ENCODE measurements around the gene ZNF836. TPM values are rescaled to one million over a fixed set of nuclear protein-coding genes. Genes with fewer than 3 reads are reported as not detected.
A peak's percentile ranks its signal among the peaks of the same experiment; 100 is the strongest.

The ZNF836 gene
- 0.83 and 4.5 TPM in 2 replicates for polyA plus RNA-seq (2014; cell fraction: cytosol; rRNA removed)
- polyA plus RNA-seq (2014; cell fraction: nucleus; rRNA removed): 5.5 and 7.4 TPM in 2 replicates

- DNase-seq (ENCODE audit: low spot score): peak; percentile 54
Measured at GRCh38 chr19:52171321-52172169, at the start of gene ZNF836. Gene ZNF836 (minus strand): TSS chr19:52171621. CDS start chr19:52168072, 3,549 bp downstream.

GRCh38 chr19:52221031-52221430 lies 49.6 kb upstream of the ZNF836 start:
- DNase-seq (ENCODE audit: low spot score): no peak

GRCh38 chr19:52219611-52220010 lies 48.2 kb upstream of the ZNF836 start:
- no peak for DNase-seq (ENCODE audit: low spot score)

DNA sequence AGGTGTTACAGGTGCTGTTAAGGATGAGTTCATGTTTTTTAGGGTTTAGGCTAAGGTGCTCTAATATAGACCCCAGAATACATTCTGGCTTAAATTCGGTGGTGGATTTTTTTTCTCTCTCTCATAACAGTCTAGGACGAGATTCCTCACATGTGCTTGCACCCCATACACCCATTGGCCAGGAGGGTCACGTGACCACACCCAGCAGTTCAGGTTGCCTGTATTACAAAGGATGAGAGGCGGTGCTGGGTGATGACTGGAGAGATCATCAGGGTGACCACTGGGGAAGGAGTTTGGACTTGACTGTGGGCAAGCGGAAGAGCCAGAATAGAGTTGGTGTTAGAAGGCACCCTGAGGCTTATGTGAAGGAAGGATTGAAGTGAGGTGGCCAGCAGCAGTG lies 46.2 kb upstream of the ZNF836 start:
- no peak for DNase-seq (ENCODE audit: low spot score)

DNA sequence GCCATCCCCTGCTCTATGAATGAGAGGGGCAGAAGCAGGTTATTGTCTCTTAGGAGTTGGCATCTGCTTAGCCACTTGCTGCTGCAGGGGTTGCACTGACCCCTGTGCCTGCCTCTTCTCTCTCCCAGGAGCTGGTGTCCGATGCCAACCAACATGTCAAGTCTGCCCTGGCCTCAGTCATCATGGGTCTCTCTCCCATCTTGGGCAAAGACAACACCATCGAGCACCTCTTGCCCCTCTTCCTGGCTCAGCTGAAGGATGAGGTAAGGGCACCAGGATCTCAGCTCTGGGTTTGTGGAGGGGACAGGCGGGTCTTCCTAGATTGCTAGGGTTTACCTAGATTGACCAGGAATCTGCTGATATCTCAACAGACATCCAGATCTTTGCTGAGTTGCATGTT lies 45.0 kb upstream of the ZNF836 start:
- DNase-seq (ENCODE audit: low spot score): no peak

DNA sequence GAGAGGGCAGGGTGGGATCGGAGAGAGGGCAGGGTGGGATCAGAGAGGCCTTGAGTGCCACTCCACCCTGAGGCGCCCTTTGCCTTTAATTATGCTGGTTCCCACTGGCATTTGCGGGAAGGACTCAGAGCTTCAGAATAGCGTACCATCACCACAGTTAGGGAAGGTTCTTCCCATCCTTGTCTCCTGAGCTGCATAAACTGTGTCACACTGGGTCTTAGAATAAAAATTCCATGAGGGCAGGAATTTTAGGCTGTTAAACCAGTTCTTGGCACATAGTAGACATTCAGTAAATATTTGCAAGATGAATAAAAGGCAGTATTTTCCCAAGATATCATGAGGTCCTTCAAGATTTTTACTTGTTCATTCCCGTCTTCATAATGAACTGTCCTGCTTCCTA lies 42.8 kb upstream of the ZNF836 start:
- no peak for DNase-seq (ENCODE audit: low spot score)

GRCh38 chr19:52212572-52213255 lies 41.3 kb upstream of the ZNF836 start:
- DNase-seq (ENCODE audit: low spot score): no peak

DNA sequence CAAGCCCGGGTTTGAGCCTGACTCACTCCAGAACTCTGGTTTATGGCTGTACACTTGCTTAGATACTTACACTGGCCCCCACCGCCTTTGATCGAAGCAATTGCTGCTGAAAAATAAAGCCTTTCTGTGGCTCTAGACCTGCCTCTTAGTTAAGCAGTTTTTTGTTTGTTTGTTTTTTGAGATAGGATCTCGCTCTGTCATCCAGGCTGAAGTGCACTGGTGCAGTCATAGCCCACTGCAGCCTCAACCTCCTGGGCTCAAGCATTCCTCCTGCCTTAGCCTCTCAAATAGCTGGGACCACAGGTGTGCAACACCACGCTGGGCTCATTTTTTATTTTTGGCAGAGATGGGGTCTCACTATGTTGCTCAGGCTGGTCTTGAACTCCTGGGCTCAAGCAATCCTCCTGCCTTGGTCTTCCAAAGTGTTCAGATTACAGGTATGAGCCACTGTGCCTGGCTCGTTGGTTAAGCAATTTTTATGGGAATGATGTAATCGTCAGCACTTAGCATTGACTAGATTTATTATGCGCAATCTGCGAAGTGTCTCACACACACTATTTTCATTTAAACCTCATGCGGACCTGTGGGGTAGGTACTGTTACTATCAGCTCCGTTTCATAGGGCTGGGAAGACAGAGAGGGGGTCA lies 40.6 kb upstream of the ZNF836 start:
- no peak for DNase-seq (ENCODE audit: low spot score)

DNA sequence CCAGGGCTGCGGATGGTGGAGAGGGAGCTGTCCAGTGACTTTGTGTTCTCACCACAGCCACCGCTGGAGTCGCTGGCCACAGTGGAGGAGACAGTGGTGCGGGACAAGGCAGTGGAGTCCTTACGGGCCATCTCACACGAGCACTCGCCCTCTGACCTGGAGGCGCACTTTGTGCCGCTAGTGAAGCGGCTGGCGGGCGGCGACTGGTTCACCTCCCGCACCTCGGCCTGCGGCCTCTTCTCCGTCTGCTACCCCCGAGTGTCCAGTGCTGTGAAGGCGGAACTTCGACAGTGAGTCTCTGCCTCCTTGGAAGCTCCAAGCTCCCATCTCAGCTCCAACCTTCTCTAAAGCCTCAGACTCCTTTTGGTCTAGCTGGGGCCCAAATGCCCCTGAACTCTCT lies 39.8 kb upstream of the ZNF836 start:
- no peak for DNase-seq (ENCODE audit: low spot score)

DNA sequence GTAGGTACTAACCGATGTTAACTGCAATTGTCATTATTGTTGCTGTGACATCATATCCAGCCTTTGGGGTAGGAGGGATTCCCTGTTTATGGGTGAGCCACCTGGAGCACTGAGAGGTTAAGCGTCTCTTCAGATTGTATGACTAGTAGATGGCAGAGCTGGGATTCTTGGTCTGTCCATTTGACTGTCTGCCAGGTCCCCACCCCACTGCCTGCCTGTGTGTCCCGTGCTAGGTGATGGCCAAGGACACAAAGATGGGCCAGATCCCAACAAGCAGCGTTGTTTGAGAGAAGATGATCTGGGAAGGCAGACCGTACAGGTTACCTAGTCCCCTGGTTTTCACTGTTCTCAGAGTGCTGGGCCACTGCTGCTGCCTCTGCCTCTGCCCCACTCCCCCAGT lies 35.1 kb upstream of the ZNF836 start:
- no peak for DNase-seq (ENCODE audit: low spot score)

DNA sequence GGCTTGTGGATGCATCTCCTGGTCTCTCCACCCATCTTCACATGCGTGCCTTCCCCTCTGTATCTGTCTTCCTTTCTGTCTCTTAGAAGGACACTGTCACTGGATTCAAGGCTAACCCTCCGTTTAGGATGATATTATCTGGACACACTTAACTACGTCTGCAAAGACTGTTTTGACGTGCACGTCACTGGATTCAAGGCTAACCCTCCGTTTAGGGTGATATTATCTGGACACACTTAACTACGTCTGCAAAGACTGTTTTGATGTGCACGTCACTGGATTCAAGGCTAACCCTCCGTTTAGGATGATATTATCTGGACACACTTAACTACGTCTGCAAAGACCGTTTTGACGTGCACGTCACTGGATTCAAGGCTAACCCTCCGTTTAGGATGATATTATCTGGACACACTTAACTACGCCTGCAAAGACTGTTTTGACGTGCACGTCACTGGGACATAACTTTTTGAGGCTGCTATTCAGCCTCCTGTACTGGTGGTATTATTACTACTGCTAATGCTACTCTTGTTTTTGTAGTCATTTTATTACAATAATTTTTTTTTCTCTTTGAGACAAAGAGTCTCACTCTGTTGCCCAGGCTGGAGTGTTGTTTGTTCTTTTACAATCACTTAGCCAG lies 29.5 kb upstream of the ZNF836 start:
- DNase-seq (ENCODE audit: low spot score): peak; percentile 40

- no peak for DNase-seq (ENCODE audit: low spot score)
Measured at GRCh38 chr19:52200044-52200443, 28.6 kb upstream of the ZNF836 start.

DNA sequence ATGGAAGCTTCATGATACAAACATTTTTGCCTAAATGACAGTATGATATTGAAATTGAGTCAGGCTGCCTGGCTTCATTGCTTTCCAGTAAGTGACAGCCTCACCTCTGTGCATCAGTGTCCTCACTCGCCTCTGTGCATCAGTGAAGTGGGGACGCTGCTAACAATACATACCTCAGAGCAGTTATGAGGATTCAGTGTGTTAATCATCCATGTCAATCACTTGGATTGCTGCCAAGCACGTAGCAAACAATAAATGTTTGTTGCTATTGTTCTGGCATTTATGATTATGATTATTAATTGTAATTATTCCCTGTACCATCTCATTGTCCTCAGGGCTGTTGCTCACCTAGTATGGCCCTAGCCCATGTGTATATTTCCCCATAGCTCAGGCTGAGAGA lies 27.3 kb upstream of the ZNF836 start:
- no peak for DNase-seq (ENCODE audit: low spot score)

DNA sequence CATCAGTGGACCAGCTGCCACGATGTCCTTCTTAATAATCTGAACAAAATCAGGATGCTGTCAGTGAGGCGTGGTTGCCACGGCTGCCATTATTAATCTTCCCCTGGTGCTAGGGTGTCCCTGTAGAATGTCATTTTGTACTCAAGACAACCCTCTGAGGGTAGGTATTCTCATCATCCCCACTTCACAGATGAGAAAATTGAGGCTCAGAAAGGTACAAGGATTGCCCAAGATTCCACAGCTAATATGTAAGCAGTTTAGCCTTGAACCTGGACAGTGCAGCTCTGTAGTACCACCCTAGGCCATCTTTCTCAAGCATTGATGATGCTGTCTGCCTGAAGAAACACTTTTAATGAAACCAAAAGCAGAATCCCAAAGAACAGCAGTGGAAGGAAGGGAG lies 26.5 kb upstream of the ZNF836 start:
- no peak for DNase-seq (ENCODE audit: low spot score)

DNA sequence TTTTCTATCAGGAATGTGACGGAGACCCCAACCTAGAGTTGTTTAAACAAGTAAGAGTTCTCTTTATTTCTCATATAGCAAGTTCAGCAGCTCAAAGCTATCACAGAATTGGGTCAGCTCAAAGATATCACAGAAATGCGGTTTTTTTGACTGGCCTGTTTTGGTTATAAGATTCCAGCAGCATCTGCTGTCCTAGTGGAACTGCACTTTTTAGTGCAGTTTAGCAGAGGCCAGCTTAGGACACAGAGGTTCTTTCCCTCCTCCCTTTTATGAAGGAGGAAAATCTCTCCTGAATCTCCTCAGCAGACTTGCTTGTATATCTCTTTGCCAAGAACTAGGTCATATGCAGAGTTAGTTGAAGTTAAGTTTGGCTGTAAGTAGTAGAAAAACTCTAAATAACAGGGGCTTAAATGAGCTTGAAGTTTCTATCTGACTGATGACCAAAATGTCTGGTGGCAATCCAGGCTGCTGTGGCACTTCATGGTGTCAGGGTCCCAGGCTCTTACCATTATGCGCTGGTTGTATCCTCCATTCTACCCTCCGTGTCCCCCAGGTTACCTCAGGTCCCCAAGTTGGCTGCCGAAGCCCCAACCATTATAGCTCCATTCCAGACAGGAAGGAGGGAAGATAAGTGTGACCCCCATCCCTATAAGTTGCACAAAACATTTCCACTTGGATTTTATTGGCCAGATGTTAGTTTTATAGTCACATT lies 25.0 kb upstream of the ZNF836 start:
- no peak for DNase-seq (ENCODE audit: low spot score)

GRCh38 chr19:52191951-52192350 lies 20.5 kb upstream of the ZNF836 start:
- DNase-seq (ENCODE audit: low spot score): no peak

DNA sequence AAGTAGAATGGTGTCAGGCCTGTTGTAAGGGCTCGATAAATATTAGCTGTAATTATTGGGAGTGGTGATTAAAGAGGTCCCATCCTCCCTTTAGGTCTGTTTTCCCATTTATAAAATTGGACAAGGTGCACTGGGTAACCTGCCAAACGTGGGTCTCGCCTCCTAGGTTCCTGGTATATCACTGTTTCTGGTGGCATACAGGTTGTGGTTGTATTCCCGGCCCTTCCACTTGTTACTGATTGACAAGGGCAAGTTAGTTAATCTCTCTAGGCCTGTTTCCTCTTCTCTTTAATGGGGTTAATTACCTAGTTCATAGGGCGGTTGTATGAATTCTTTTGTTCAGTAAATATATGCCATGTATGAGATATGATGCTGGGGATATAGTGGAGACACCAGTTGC lies 20.0 kb upstream of the ZNF836 start:
- DNase-seq (ENCODE audit: low spot score): no peak

DNA sequence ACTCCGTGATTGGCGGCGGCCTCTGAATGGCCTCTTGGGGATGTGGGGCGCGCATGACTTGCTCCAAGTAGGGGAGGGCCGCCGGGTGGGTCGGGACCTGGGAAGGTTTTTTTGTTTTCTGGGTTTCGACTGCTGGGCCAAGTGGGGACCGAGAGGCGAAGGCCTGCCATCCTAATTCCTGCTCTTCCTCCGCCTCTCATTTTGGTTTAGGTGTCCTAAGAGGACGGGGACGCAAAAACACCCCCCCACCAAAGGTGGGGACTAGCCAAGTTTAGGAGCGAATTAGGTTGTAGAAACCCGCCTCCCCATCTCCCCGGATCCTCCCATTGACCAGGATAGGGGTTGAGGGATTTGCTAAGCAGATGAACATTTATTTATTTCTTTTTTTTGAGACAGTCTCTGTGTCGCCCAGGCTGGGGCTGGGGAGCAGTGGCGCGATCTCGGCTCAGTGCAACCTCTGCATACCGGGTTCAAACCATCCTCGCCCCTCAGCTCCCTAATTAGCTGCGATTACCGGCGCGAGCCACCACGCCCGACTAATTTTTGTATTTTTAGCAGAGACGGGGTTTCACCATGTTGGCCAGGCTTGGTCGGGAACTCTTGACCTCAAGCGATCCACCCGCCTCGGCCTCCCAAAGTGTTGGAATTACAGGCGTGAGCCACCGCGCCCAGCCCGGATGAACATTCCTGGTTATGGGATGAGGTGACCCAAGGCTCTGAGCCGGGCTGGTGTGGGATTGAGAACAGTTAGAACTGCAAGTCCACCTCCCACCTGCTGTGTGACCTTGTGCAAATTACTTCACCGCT lies 19.3 kb upstream of the ZNF836 start:
- DNase-seq (ENCODE audit: low spot score): no peak

GRCh38 chr19:52189735-52190486 lies 18.5 kb upstream of the ZNF836 start, which contains the start of gene PPP2R1A:
Gene PPP2R1A (plus strand): TSS chr19:52190052. CDS start chr19:52190097, 45 bp downstream.
- peak; percentile 99 for DNase-seq (ENCODE audit: low spot score)
